ENCODE data around the gene MAN2B1.
"Not testable (repeated sequence)": the region's sequence is repeated elsewhere in the genome, so short reads cannot be mapped to it uniquely, and the experiment has no call there.

MAN2B1 gene

GRCh38 chr19:12657966-12658365, 8.6 kb downstream of the MAN2B1 start:
- DNase-seq (ENCODE audit: low read depth in 2 of 2) = no peak

- DNase-seq (ENCODE audit: low read depth in 2 of 2) = no peak
Observed at GRCh38 chr19:12656899-12657571, 9.5 kb downstream of the MAN2B1 start.

GRCh38 chr19:12655546-12655945, 11.0 kb downstream of the MAN2B1 start:
- no peak for DNase-seq (ENCODE audit: low read depth in 2 of 2)

- DNase-seq (ENCODE audit: low read depth in 2 of 2) = no peak
Observed at GRCh38 chr19:12652219-12652618, 14.3 kb downstream of the MAN2B1 start.

GRCh38 chr19:12649941-12650340, 16.6 kb downstream of the MAN2B1 start:
- no peak for DNase-seq (ENCODE audit: low read depth in 2 of 2)

- DNase-seq (ENCODE audit: low read depth in 2 of 2) = no peak
Observed at GRCh38 chr19:12648088-12648487, 18.5 kb downstream of the MAN2B1 start.

- no peak for DNase-seq (ENCODE audit: low read depth in 2 of 2)
Observed at GRCh38 chr19:12647490-12648071, 19.0 kb downstream of the MAN2B1 start.

GRCh38 chr19:12647047-12647446, 19.5 kb downstream of the MAN2B1 start:
- DNase-seq (ENCODE audit: low read depth in 2 of 2) = no peak

GRCh38 chr19:12646551-12646950, 20.0 kb downstream of the MAN2B1 start:
- no peak for DNase-seq (ENCODE audit: low read depth in 2 of 2)

- DNase-seq (ENCODE audit: low read depth in 2 of 2) = not testable (repeated sequence)
Observed at GRCh38 chr19:12643716-12644115, 22.8 kb downstream of the MAN2B1 start.

GRCh38 chr19:12642506-12642905, 24.0 kb downstream of the MAN2B1 start:
- DNase-seq (ENCODE audit: low read depth in 2 of 2) = no peak

- DNase-seq (ENCODE audit: low read depth in 2 of 2) = no peak
Observed at GRCh38 chr19:12641456-12641855, 25.1 kb downstream of the MAN2B1 start.

GRCh38 chr19:12639901-12640613, 26.5 kb downstream of the MAN2B1 start:
- DNase-seq (ENCODE audit: low read depth in 2 of 2) = peak; percentile 73 to 74

- no peak for DNase-seq (ENCODE audit: low read depth in 2 of 2)
Observed at GRCh38 chr19:12638611-12639182, 27.8 kb downstream of the MAN2B1 start.

- DNase-seq (ENCODE audit: low read depth in 2 of 2) = no peak
Observed at GRCh38 chr19:12636631-12637030, 29.9 kb downstream of the MAN2B1 start.

- DNase-seq (ENCODE audit: low read depth in 2 of 2) = no peak
Observed at GRCh38 chr19:12629215-12629614, 37.3 kb downstream of the MAN2B1 start.

GRCh38 chr19:12628040-12629022, 38.2 kb downstream of the MAN2B1 start:
- DNase-seq (ENCODE audit: low read depth in 2 of 2) = no peak

GRCh38 chr19:12626958-12627357, 39.6 kb downstream of the MAN2B1 start:
- DNase-seq (ENCODE audit: low read depth in 2 of 2) = no peak

- no peak for DNase-seq (ENCODE audit: low read depth in 2 of 2)
Observed at GRCh38 chr19:12623361-12624031, 43.0 kb downstream of the MAN2B1 start.

GRCh38 chr19:12621253-12622024, 45.1 kb downstream of the MAN2B1 start:
- not testable (repeated sequence) for DNase-seq (ENCODE audit: low read depth in 2 of 2)
